WI38 (cell line): ENCODE data around the gene PNMA1.

ENCODE experiments used
- H3K4me3 ChIP-seq: 2 replicates; pipeline ENCODE4 v1.5.1; 2011; ENCODE audit warnings: low read depth, mild to moderate bottlenecking, control low read depth, low read length
- CTCF ChIP-seq: IDR thresholded peaks from 2 replicates; pipeline ENCODE4 v1.5.1; 2012; ENCODE audit warnings: low read depth, mild to moderate bottlenecking, control low read depth, low read length

PNMA1 gene

GRCh38 chr14:73753887-73754795, 40.0 kb upstream of the PNMA1 start:
- H3K4me3 ChIP-seq, result peak overlapping the region; percentile 25
- no peak for TF ChIP-seq CTCF

GRCh38 chr14:73753124-73753886, 39.1 kb upstream of the PNMA1 start:
- no peak for TF ChIP-seq CTCF
- no peak overlapping the region for H3K4me3 ChIP-seq

GRCh38 chr14:73752297-73752992, 38.3 kb upstream of the PNMA1 start:
- TF ChIP-seq CTCF, result peak; percentile 26; the same call in 1 of the 2 replicates
- no peak overlapping the region for H3K4me3 ChIP-seq

- no peak overlapping the region for H3K4me3 ChIP-seq
- no peak for TF ChIP-seq CTCF
Observed at GRCh38 chr14:73751157-73751691, 37.0 kb upstream of the PNMA1 start.

- no peak for TF ChIP-seq CTCF
- no peak overlapping the region for H3K4me3 ChIP-seq
Observed at GRCh38 chr14:73750531-73750901, 36.3 kb upstream of the PNMA1 start.

GRCh38 chr14:73749706-73750530, 35.7 kb upstream of the PNMA1 start:
- no peak for TF ChIP-seq CTCF
- no peak overlapping the region for H3K4me3 ChIP-seq
